GM10847 (cell line): ENCODE data around the gene CFAP92.

Experiments
- POLR2A ChIP-seq: IDR thresholded peaks from 2 replicates; pipeline ENCODE4 v1.6.1; 2011; ENCODE audit not compliant: insufficient read length; ENCODE audit errors: extremely low read depth

The CFAP92 gene

DNA sequence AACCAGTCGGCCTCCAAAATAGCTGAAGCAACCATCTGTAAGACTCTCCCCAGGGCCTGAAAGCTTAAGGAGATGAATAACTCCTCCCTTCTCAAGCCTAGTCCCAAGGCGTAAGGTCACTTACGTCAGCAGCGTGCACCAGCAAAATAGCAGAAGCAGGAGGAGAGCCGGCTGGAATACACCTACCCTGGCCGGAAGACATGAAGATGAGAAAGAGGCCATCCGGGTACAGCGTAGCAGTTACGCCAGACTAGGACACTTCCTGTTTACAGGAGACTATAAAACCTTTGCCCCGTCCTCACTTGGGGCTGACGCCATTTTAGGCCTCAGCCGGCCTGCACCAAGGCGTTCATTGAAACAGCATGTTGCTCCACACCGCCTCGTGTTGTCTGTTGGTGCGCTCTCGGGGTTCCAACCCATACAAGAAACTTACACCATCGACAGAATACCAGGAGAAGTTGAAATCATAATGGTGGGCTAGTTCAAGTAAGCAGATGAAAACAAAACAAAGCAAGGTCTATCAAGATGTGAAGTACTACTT, 2.5 kb downstream of the CFAP92 start:
- TF ChIP-seq POLR2A, result no peak

DNA sequence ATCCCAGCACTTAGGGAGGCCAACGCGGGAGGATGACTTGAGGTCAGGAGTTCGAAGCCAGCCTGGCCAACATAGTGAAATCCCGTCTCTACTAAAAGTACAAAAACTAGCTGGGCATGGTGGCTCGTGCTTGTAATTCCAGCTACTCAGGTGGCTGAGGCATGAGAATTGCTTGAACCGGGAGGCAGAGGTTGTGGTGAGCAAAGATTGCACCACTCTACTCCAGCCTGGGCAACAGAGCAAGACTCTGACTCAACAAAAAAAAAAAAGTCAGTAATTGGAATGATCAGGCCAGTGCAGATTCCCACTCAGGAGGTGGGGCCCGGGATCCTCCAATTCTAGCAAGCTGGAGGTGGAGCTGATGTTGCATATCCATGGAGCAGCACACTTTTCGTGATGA, 5.6 kb downstream of the CFAP92 start:
- no peak for TF ChIP-seq POLR2A

DNA sequence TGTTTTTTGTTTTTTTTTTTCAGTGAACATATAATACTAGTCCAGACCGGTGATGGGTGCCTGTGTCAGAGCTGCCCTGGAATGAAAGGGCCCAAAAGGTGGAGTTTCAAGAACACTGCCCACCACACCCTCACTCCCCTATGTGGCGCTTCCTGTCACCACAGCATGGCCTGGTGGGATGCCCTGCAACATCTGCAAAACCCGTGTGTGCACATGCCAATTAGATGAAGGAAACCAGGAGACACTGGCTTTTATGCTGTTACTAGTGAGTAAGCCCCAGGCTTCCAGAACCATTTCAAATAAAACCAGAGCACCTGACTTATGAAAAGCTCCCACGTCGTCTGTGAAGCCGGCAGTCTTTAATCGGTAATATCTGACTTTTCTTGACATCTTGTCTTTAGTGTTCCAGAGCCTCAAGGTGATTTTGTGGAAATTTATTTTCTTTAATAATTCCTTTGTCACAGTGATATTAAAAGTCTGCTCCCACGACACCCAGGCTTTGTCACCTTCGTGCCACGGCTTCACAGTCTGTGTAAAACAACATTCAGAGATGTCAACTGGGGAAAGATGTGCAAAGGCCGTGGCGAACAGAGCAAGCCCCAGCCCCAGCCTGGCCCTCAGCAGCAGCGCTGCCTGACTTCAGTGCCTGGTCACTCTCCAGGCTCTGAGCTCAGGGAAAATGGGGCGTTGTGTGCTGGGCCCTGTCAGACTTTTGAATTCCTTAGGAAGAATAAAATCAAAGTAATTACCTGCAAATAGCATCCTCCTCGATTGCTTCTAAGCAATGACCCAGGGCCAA, 6.4 kb downstream of the CFAP92 start:
- TF ChIP-seq POLR2A, result no peak

DNA sequence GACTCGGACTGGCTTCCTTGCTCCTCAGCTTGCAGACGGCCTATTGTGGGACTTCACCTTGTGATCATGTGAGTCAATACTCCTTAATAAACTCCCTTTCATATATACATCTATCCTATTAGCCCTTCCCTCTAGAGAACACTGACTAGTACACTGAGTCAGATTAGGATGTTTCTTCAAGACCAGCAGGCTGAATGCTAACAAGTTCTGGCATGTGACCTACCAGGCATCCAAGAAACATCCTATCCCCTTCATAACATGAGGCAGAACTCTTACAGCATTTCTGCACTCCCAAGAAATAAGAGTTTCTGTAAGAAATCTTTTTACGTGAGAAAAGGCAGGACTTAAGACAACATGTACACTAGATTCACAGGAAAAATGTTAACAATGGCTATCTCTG, 9.3 kb downstream of the CFAP92 start:
- TF ChIP-seq POLR2A, result no peak

DNA sequence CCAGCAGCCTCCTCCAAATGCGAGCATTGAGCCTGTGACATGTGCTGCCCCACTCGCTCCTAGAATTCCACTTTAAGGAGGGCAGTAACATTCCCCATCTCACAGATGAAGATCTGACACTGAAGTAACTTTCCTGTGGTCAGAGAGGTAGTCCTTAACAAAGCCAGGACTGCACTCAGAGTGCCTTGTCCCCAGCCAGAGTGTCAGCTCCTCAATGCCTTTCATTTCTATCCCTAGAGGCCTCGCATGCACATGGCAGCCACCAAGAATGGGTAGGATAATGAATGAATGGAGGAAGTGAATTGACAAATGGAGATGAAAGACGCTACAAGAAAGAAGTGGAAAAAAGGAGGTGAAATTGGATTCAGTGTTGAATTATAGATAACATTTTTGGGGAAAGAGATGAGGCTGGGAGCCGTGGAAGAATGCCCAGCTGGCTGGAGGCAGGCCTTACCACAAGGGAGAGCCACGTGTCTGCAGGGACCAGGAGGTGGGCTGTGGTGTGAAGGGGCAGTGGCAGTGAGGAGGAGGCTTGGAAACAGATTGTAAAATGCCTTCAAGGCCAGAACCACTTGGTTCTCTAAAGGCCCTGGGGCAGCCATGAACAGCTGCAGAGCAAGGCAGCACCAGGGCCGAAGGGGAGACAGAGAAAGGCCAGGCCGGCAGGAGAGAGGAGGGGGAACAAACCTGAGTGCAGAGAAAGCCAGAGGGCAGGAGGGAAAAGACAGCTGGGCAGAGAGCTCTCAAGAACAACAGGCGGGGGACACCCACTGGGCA, 10.4 kb downstream of the CFAP92 start:
- TF ChIP-seq POLR2A, result no peak

DNA sequence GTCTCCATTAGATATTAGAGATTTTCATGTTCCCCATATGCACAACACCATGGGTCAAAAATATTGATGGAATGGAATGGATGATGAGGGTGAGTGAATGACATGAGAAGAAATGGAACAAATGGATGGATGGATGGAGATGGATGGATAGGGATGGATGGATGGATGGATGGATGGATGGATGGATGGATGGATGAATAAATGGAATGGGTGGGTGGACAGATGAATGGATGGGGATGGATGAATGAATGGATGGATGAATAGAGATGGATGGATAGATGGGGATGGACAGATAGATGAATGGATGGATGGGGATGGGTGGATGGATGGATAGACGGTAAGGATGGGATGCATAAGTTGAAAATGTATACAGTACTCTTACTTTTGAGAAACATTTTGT, 18.6 kb downstream of the CFAP92 start:
- TF ChIP-seq POLR2A, result no peak

DNA sequence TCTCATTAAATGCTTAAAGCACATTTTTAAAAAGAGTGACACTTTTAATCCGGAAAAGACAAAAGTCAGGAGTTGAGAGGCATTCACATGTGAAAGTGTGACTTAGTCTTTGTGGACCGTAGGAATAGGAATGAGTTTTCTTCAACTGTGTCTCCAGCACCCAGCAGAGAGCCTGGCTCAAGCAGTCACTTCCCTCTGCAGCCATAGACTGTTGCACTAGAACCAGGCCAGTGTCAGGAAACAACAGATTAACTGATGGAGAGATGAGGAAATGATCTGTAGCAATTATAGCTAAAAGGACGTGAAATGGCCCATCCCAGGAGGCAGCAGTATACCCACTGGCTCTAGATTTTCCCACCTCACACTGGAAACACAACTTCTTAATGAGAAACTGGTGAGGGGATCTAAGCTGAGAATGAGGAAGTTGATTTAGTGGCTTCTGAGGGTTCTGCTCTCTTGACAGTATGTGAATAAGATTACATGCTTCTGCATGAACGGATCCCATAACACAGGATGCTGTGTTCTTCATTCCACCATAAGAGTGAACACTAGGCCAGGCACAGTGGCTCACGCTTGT, 19.8 kb downstream of the CFAP92 start:
- no peak for TF ChIP-seq POLR2A

DNA sequence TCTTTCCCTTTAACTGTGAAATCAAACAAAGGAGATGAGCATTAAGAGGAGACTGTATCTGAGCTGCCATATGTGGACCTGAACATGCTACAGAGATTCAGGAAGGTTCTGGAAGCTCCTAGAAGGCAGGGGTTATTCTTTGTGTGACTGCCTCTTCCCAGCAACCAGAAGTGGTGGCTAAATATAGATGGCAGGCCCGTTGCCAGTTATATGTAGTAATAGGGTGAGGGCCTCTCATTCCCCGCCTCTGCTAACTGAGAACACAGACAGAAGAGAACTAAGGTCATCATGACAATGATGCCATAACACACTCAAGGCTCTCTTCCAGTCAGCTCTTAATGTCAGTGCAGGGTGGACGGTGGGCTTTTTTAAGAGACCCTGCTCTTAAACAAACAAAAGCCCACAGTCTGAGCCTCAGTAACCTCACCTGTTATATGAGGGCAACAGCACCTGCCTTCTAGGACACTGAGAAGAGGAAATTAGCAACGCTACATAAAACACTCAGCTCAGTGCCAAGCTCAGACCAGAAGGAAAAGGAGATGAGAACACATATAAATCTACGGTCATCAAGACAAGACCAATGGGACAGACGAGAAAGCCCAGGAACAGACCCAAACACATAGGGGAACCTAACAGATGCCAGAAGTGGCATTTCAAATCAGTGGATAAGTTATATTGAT, 22.3 kb downstream of the CFAP92 start:
- no peak for TF ChIP-seq POLR2A

DNA sequence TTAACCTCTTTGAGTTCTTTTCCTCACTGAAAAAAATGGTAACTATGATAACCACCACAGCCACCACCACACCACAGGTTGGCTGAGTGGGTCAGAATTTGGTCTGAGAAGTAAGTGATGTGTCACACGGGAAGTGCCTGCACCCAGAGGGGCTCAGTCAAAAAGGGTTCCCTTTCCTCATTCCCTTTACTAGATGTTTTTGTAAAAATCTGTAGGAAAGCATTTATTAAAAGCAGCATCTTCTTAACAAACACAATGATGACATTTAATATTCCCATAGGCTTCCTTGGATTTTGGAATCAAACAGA, 23.2 kb downstream of the CFAP92 start:
- TF ChIP-seq POLR2A, result no peak

DNA sequence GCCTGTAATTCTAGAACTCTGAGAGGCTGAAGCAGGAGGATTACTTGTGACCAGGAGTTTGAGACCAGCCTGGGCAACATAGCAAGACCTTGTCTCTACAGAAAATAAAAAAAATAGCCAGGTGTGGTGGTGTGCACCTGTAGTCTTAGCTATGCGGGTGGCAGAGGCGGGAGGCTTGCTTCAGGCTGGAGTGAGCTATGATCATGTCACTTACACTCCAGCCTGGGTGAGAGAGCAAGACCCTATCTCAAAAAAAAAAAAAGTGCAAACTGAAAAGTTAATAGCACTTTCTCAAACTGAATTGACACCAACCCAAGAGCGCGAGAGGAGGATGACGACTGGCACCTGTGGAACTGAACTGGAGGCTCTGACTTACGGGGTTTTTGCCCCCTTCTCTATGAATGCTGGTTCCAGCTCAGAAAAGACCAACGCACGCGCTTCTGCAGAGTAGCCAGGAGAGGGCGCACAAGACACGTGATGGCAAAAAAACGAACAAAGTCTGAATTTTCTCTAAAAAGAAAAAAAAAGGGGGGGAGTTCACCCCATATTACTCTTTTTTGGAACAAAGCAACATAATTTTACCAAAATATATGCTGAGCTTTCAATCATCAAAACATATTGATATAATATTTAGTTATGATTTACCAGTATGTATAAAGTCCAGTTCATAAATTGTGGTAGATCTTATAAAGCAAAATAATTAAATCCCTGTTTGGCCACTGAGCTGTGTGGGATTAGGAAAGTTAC, 23.7 kb downstream of the CFAP92 start:
- TF ChIP-seq POLR2A, result no peak

DNA sequence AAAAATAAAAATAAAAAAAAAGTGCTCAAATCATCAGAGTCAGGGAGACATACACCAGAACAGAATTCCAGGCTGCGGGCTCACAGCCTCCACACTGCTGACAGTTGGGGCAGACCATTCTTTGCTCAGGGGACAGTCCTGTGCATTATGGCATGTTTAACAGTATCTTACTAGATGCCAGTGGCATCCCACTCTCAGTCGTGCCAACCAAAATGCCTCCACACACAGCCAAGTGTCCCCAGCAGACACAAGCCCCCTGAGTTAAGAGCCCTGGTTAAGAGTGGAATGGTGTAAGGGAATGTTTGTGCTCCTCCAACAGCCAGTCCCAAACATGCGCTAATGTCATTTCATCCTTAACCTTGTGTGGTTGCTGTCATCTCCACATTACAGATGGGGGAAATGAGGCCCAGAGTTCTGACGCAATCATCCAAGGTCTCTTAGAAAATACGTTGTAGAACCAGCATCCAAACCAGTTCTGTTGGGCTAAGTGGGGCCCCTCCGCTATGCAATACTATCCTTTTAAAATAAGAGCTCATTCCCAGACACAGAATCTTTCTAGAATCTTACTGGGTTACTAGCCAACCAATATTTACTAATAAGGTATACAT, 26.0 kb downstream of the CFAP92 start:
- no peak for TF ChIP-seq POLR2A

DNA sequence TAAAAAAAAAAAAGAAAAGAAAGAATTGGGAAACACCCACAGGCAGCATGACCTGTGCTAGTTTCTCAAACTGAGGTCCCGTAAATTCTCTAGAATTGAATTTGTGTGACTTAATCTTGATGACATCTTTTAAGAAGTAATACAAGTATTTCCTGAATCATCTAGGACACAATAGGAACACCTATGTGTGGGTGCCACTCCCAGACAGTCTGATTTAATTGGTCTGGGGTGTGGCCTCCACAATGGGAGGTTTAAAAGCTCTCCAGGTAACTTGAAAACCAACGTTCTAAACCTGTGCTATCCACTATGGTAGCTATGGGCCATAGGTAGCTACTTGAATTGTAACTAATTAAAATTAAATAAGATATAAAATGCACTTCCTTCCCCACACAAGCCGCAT, 28.1 kb downstream of the CFAP92 start:
- no peak for TF ChIP-seq POLR2A

DNA sequence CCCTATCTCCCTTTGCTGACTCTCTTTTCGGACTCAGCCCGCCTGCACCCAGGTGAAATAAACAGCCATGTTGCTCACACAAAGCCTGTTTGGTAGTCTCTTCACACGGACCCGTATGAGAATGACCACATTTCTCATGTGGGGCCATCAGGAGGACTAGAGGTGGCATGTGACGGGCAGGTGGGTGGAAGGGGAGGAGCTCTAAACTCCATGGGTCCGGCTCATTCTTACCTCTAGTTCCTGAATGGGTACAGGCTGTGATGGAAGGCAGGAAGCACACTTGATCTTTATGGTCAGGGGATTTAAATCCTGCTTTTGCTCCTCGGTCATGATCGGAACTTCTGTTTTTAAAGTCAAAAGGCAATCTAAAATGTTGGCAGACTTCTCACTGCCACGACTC, 28.6 kb downstream of the CFAP92 start:
- no peak for TF ChIP-seq POLR2A

DNA sequence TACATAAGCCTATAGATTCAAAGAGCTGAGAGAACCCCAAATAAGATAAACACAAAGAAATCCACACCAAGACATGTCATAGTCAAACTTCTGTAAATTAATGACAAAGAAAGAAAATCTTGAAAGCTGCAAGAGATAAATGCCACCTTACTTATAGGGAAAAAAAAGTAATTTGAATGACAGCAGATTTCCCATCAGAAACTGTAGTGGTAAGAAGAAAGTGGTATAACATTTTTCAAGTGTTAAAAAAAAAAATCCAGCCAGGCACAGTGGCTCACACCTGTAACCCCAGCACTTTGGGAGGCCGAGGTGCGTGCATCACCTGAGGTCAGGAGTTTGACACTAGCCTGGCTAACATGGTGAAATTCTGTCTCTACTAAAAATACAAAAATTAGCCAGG, 37.4 kb downstream of the CFAP92 start:
- no peak for TF ChIP-seq POLR2A

DNA sequence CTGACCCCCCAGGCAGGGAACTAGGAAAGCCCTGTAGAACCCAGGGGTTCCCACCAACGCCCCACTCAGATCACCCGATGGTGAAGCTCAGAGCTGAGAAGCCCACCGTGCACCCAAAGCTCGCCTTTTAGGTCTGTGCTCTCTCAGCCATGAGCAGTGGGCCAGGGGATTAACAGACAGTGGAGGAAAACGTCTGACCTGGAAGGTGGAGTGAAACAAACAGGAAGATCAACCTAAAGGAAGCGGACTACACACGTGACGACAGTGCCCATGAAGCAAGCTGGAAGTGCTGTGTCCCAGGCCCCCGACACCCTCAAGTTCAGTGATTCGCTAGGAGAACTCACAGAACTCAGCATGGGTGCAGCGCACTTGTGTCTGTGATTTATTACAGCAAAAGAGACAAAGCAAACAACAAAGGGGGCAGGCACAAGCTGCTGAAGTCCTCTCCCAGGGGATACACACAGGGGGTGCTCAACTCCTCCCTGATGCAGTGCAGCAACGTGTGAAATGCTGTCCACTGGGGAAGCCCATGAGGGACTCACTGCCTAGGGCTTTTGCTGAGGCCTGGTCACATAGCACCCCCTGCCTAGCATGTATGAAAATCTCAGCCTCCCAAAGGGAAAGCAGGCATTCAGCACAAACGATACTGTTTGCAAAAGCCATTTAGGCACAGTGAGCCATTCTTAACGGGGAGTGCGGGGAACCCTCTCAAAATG, 43.5 kb downstream of the CFAP92 start:
- TF ChIP-seq POLR2A, result no peak
